HG02623 (cell line): ENCODE results near the gene TRIM24.
A peak's percentile ranks its signal among the peaks of the same experiment; 100 is the strongest.
"Not testable (repeated sequence)": the region's sequence is repeated elsewhere in the genome, so short reads cannot be mapped to it uniquely, and the experiment has no call there.

Experiments used
- ATAC-seq: cut with Tn5 transposase; IDR thresholded peaks from one replicate; pipeline ENCODE4 v1.9.1; 2021; ENCODE audit warnings: moderate library complexity; ENCODE audit not compliant: unreplicated experiment

Gene TRIM24

DNA sequence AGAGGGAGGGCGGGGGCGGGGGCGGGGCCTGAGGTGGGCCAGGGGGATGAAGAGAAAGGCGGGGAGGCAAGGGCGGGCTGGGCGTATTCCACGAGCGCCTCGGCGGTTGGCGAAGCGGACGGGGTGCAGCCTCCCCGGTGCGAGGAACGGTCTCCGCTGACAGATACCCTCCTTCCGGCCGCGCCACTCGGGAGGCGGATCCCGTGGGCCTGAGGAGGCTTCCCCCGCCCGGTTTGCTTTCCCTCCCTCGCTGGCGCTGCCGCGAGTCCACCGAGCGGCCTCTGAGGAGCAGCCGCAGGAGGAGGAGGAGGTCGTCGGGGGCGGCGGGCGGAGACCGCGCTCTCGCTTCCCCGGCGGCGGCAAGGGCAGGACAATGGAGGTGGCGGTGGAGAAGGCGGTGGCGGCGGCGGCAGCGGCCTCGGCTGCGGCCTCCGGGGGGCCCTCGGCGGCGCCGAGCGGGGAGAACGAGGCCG, at the start of gene TRIM24:
Gene TRIM24, plus strand, starts transcription at position 84 of the 473 bp plus-strand sequence. Its CDS starts 290 bp downstream, at position 374.
- peak; percentile 70 for ATAC-seq

DNA sequence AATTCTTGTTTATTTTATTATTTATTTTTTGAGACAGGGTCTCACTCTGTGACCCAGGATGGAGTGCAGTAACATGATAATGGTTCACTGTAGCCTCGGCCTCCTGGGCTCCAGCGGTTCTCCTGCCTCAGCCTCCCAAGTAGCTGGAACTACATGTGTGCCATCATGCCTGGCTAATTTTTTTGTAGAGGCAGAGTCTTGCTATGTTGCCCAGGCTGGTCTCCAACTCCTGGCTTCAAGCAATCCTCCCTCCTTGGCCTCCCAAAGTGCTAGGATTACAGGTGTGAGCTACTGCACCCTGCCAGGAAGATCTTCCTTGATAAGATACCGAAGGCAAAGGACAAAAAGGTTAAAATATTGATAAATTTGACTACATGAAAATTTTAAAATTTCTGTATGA, 48.0 kb upstream of the TRIM24 start:
- not testable (repeated sequence) for ATAC-seq

DNA sequence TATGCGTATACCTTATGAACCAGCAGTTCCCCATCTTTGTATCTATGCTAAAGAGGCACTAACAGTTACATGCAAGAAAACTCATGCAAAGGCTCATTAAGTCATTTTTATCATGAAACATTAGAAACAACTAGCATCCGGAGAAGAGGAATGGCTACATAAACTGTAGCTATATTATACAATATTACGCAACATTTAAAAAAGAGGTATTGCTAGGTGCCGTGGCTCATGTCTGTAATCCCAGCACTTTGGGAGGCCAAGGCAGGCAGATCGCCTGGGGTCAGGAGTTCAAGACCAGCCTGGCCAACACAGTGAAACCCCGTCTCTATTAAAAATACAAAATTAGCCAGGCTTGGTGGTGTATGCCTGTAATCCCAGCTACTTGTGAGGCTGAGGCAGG, 47.1 kb upstream of the TRIM24 start:
- ATAC-seq, result not testable (repeated sequence)

DNA sequence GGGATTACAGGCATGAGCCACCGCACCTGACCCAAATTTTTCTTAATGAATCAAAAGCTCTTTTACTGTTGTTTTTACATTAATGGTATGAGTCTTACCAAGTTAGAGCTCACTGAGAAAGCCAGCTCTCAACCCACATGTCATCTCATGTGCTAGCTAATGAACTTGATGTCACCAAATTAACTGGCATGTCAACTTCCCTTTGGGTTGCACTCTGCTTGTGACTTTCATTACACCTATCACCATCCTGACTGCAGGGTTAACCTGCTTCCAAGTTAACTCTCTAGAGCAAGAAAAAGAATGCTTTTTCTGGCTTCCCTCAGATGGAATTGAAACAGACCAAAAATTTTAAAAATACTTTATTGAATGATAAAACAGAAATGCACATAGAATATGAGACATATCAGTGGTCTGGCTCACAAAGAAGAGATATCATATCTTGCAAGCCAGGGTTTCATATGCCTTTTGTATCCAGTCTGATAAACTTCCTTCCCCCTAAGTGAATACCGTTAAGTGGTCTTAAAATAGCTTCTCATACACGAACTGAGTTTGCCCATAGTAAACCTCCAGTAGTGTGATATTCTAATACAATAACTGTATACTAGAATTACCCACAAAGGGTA, 42.9 kb upstream of the TRIM24 start:
- no peak for ATAC-seq

DNA sequence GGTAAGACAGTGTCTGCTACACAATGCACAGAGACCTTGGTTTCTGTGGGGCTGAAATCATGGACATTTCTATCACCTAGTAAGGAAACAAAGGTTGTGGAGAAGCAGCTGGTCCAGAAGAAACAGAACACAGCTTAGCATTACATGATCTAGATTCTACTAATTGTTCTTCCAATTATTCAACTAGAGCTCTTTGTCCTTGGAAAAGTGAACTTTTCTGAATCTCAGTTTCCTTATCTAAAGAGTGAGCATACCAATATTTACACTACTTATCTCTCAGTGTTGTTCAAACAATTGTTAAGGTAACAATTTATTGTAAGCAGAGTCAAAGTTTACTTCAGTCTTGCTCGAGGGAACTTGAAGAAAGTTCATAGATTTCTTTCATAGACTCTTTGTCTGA, 42.3 kb upstream of the TRIM24 start:
- no peak for ATAC-seq

DNA sequence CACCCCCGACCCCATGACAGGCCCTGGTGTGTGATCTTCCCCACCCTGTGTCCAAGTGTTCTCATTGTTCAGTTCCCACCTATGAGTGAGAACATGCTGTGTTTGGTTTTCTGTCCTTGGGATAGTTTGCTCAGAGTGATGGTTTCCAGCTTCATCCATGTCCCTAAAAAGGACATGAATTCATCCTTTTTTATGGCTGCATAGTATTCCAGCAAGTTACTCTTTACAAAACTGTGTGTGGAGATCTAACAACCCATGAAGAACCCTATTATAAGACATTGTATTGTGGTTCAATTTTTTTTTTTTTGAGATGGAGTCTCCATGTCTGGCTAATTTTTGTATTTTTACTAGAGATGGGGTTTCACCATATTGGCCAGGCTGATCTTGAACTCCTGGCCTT, 41.7 kb upstream of the TRIM24 start:
- ATAC-seq, result not testable (repeated sequence)

DNA sequence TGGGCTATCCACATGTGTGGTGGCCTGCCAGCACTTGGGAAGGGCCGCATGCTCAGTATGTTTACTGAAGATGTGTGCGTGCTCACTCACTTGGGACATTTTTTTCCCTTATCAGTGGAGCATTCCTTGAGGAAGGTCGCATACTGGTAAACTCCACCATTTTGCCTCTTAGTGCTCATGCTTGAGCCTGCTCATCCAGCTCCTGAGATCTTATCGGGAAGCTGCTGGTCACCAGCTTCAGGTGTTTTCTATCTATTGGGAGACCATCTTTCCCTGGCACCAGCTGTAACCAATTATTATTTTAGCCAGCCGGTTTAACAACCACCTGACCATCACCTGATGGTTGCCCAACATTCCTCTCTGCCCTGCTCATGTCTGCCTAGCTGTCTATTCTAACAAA, 35.0 kb upstream of the TRIM24 start:
- ATAC-seq, result no peak

DNA sequence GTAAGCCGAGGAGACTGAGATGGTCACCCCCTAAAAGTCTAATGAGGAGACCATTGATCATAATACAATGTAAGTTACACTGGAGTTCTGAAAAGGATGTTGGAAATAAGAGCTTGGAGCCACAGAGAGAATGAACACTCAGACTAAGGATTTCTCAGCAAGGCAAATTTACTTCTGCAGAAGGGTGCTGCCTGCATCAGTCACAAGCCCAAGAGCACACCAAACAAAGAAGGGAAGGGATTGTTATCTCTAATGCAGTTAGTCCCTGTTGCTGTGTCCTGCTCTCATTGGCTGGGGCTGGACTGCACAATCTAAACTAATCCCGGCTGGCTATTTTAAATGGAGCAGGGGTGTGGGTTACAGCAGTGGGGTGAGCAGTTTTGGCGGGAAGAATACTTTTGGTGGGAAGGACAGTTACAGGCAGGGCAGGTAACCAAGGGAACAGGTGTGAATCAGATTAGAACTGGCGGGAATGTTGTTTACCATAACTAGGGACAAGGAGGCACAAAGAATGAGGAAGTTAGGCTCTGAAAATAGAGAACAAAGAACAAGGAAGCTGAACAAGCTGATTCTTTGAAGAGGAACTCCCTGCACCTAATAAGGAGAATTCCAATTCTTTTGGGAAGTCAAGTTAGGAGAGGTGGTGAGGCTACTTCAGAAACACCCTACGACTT, 30.3 kb upstream of the TRIM24 start:
- no peak for ATAC-seq

DNA sequence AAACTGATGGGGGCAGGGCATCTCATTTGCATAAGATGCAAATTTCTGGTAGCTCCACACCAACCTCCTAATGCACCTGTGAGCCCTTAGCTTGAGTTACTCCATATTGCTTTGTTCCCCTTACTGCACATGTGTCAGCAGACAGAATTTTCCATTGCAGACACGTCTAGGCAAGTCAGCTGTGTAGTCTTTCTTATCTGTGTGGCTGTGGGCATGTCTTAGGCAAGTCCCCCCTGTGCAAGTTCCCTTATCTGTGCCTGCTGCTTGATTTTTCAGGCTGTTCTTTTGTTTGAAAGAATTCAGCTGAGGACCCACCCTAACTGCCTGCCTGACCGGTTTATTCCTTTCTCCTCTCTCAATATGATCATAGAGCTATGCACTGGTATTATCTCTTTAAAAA, 28.5 kb upstream of the TRIM24 start:
- no peak for ATAC-seq

DNA sequence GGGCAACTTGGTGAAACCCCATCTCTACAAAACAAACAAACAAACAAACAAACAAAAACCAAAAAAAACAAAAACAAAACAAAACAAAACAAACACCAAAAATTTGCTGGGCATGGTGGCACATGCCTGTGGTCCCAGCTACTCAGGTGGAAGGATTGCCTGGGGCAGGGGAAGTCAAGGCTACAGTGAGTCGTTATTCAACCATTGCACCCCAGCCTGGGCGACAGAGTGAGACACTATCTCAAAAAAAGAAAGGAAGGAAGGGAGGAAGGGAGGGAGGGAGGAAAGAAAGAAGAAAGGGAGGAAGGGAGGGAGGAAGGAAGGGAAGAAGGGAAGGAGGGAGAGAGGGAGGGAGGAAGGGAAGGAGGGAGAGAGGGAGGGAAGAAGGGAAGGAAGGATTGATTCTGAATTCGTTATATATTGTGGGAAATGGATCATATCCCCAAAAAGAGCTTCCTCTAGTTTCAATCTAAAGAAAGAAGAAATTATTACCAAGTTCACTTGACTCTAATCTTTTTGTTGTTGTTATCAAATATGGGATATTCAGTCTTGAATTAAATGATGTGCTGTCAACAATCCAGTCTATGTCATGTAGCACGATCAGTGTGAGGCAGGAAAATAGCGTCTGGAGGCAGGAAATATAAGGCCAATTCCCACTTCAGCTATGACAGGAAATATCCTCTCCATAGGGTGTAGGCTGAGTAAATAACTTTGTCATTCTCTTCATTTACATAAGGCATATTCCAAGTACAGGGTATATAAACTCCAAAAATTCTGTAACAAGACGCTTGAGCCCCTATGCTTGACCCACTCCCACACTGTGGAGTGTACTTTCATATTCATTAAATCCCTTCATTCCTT, 26.2 kb upstream of the TRIM24 start:
- no peak for ATAC-seq

DNA sequence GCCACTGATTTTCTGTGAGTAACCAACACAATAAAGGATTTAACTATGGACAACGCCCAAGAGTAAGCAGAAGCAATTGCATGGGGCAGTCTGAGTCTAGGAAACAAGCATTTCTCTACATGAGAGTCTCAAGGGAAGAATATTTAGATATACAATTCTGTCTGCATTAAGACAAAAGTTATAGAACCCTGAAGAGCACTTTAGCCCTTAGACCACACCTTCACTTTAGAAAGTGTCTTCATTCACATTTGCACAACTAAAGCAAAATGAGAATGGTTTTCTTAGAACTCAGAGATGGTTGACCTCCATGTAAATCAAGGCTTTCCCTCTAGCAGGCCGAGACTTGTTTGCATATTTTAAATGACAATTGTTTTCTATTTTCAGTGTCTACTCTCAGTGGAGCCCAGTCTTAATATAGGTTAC, 25.5 kb upstream of the TRIM24 start:
- no peak for ATAC-seq

DNA sequence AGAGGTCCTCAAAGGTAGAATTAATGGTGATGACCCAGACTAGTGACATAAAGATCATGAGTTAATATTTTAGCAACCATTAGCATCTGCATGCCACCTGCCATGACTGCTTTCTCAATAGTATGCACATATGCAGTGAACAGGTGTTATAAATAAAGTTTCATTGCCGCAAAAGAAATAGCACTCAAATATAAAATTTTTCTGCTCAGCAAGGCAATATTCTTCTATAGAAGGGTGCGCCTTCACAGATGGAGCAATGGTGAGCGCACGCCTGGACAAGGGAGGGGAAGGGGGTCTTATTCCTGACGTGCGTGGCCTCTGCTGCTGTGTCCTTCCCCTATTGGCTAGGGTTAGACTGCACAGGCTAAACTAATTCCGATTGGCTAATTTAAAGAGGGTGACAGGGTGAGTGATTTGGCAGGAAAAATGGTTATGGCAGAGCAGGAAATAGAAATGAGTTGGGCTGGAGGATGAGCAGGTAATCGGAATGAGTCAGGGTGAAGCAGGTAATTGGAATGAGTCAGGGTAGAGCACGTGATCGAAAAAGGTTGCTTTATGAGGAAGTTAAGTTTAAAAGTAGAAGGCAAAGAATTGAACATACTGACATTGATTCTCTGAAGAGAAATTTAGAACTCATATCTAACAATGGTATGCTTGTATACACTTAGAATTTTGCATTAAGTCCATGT, 24.7 kb upstream of the TRIM24 start:
- ATAC-seq, result no peak

DNA sequence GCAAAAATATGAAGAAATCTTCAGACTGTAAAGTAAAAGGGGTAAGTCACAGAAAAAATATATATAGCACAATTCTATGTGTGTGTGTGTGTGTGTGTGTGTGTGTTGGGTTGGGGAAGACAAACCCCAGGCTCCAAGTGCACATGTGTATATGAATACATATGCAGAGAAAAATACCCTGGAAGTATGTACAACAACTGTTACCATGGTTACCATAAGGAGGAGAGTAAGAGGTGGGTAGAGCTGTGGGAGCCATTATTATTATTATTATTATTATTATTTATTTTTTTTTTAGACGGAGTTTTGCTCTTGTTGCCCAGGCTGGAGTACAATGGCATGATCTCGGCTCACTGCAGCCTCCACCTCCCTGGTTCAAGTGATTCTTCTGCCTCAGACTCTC, 23.7 kb upstream of the TRIM24 start:
- ATAC-seq, result no peak

DNA sequence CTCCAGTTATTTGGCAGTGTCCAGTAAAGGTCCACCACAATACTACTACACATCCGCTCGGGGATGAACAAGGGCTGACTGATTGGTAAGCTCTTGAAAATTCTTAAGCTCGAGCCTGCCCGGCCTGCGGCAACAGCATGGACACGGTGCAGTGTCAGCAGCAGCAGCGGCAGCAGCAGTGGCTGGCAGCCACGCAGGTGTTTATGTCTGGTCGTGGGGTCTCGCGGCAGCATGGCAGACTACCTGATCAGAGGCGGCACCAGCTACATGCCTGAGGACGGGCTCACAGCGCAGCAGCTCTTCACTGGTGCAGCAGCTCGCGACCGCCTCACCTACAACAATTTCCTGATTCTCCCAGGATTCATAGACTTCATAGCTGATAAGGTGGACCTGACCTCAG, 19.6 kb upstream of the TRIM24 start:
- ATAC-seq, result no peak

DNA sequence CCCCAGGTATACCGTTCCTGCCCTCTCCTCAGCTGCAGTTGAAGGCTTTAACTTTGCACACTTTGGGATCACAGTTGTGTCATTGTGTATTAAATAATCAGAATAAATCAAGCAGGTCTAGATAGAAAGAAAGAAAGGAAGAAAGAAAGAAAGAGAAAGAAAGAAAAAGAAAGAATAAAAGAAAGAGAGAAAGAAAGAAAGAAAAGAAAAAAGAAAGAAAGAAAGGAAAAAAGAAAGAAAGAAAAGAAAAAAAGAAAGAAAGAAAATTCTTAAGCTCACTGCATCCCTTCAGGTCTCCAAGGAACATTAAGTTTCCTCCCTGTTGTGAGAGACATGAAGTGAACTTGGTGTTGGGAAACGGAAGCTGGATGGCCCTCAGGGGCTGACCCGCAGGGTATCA, 17.2 kb upstream of the TRIM24 start:
- ATAC-seq, result no peak

DNA sequence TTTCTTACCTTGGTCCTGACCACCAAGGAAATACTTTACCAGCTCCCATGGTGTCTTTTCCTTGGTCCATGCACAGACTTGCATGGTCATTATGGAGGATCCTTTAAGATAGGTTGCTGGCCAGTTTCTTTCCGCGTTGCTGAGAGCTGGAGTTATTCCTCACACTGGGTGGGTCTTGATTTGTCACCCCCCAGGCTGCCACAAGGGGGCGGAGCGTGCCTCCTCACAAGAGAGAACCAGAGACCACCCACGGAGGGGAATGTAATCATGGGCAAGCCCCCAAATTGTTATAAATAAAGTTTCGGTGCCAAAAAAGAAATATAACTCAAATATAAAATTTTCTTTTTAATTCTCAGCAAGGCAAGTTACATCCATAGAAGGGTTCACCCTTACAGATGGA, 10.5 kb upstream of the TRIM24 start:
- ATAC-seq, result no peak

DNA sequence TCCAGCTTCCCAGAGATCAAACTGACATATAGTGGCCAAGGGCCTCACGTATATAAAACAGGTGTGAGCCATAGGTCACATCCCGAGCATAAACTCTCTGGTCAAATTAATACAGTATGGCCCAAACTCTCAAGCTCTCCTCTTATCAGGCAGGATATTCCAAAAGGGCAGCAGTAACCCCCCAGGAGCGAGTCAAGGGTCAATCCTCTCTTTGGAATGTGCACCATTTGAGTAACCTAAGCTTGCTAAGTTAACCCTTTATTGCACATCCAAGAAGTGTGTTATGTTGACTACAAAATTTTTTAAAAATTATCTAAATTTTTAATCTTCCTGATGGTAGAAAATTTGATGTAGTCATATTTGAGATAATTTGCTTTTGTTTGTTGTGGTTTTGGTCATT, 4.5 kb upstream of the TRIM24 start:
- no peak for ATAC-seq

DNA sequence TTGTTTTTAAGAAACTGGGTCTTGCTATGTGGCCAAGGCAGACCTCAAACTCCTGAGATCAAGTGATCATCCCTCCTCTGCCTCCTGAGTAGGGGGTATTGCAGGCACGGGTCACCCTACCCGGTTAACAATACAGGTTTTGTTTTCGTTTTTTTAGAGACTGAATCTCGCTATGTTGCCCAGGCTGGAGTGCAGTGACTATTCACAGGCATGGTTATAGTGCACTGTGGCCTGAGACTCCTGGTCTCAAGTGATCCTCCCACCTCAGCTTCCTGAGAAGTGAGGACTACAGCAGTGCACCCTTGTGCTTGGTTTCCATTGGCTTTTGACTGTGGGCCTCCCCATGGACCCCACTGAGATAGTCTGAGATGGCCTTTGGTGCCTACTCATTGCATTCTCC, 3.8 kb upstream of the TRIM24 start:
- ATAC-seq, result no peak

DNA sequence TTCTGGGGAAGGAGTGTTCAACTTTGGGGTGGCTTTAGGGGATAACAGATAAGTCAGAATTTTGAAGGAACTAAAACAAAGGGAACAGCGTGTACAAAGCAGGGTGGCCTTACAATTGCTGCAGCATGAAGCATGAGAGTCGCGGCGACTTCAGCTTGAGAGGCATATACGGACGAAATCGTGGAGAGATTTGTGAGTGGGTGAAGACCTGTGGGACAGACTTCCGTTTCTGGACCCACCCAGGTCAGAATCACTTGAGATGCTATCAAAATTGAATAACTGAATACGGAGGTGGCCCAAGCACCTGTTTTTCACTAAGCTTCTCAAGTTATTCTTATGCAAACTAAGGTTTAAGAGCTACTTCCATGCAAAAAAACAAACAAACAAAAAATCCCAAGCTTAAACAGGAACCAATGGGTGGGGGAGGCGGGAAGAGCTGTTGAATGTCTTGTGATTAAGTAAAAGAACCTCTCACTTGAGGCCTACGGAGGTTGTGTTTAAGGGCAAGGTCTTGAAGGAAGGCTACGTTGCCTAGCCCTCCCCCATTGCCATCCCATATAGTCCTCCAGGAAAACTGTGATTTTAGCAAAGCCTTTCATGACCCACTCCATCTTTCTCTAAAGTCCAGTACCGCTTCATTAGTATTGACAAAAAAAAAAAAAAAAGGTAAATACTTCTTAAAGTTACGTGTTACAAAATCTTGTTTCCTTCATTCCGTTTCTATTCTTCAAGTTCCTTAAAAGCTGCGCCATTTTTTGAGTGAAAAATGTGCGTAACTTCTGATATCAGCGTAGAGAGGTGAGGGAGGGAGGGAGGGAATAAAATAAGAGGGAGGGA, 1.3 kb upstream of the TRIM24 start:
- ATAC-seq, result no peak

DNA sequence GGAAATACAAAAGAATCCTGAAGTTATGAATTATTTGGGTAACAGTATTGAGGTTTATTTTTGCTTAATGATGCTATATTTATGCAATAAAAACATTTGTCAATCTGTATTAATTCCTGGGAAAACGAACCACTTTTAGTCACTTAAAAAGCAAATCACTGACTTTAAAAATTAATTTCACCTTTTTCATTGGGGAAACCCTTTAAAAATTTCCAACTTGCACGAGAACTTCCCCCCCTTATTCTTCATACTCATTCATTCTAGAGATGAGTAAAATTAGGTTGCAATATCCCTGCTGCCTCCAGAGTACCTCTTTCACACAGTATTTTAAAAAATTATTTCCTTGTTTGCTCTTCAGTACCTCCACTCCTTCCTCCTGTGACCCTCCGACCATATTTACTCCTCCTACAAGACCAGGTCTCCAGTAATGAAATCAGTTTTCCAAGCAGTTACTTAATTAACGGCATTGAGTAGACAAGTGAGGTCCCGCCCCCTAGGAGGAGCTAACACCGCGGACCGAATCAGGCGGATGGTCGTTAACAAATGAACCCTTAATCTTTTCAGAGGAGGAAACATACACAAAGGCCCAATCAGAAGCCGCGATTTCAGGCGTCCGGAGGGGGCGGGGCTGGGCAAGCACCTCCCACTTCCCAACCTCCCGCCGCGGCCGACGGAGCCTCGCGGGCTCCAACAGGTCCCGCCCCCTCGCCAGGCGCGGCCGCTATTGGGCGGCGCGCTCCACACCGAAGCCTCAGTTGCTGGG, 465 bp upstream of the TRIM24 start:
- ATAC-seq, result peak; percentile 72
